ENCODE measurements around the gene ATAD3A. TPM values are rescaled to one million over a fixed set of nuclear protein-coding genes. Genes with fewer than 3 reads are reported as not detected.
"Not testable (repeated sequence)": the region's sequence is repeated elsewhere in the genome, so short reads cannot be mapped to it uniquely, and the experiment has no call there.

The ATAD3A gene
- total and polyA plus RNA-seq, 9 of the 15 experiments (the other 6 are each of a cell fraction or from before 2014, with no cell fraction given): 0.10 to 173 (median 36.7) TPM

DNA sequence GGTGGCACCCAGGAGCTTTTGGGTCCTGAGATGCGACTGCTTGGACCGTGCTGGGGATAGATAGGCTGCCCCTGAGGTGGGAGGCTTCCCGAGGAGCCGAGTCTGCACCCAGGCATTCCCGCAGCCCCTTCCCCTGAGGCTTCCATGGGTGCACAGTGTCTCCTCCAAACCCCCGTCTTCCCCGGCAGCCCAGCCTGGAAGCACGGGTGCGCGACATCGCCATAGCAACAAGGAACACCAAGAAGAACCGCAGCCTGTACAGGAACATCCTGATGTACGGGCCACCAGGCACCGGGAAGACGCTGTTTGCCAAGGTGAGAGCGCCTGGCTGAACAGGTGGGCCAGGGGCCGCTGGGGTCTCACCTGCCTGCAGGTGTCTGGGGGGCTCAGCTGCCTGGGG is 11.7 kb downstream of the ATAD3A start:
- H3K4me3 ChIP-seq; ATAC-seq; H3K4me1 ChIP-seq (replicated peaks in 1 of 2; ENCODE audit: control insufficient read depth in 2 of 2, insufficient read depth in 2 of 2, low read length in 2 of 2); CTCF ChIA-PET (ENCODE audit: low intra/inter-chr PET ratio); H3K9me3 ChIP-seq (replicated peaks; ENCODE audit: control insufficient read depth, insufficient read depth, low read depth, low read length); in situ Hi-C loops (cut with MboI); POLR2A ChIA-PET; intact Hi-C loops (cut with micrococcal nuclease); H3K27me3 ChIP-seq (ENCODE audit: control insufficient read depth in 2 of 2, insufficient read depth in 2 of 2, low read length in 2 of 2); H3K4me2 ChIP-seq (ENCODE audit: insufficient read depth, low read length); H3K79me2 ChIP-seq (ENCODE audit: control insufficient read depth, insufficient read depth, low read length); H3K9ac ChIP-seq (ENCODE audit: insufficient read depth in 1 of 2, low read depth in 2 of 2, low read length in 2 of 2); H4K20me1 ChIP-seq (replicated peaks; ENCODE audit: control insufficient read depth, insufficient read depth, low read length); BruUV-seq (replicated peaks); H3K27ac ChIP-seq (ENCODE audit: extremely low read depth, low read depth, low read length); H2AFZ ChIP-seq (ENCODE audit: low read depth, low read length); FAIRE-seq; H3K9me1 ChIP-seq (ENCODE audit: control insufficient read depth, insufficient read depth, low read length); DNase-seq (ENCODE audit: extremely low read depth in 1 of 4, low spot score in 3 of 4): not testable (repeated sequence)
- peak; percentile 53; the same call in 1 of the 2 replicates for TF ChIP-seq RFX1 (IDR thresholded peaks at IDR 0.05)
- WGBS (ENCODE audit: insufficient coverage, low coverage, missing lambda C conversion rate): over 99% methylated on average over 14 of the region's 17 CpGs
- H3K36me3 ChIP-seq (ENCODE audit: control insufficient read depth, insufficient read depth, low read length): peaks cover 73% of the 10 kb centered on the region; the same call in 2 of the 3 replicates

DNA sequence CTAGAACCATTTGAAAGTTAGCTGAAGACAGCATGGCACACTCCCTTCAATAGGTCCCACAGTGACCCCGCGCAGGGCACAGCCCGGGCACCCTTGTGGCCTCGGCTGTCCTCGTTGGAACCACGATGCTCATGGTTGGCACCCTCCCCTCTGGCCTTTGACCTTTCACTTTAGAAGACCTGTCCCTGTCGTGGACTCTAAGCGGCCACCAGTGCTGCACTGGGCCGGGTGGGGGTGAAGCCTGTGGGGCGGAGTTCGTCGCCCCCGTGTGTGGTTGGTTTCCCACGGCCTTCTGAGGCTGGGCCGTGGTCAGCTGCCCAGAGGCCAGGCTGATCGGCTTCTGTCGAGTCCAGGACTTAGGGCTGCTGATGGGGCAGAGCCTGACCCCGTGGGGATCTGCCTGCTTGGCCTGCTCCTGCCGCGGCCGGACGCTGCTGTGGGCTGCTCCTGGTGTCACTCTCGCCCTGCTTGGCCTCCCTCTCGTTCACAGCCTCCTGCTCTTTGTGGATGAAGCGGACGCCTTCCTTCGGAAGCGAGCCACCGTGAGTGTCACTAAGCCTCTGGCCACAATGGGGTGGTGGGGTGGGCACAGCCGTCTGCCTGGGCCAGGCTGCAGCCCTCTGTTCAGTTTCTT is 12.9 kb downstream of the ATAD3A start:
- H3K9ac ChIP-seq (ENCODE audit: insufficient read depth in 1 of 2, low read depth in 2 of 2, low read length in 2 of 2); H4K20me1 ChIP-seq (replicated peaks; ENCODE audit: control insufficient read depth, insufficient read depth, low read length); FAIRE-seq; H3K4me1 ChIP-seq (replicated peaks in 1 of 2; ENCODE audit: control insufficient read depth in 2 of 2, insufficient read depth in 2 of 2, low read length in 2 of 2); H3K27ac ChIP-seq (ENCODE audit: extremely low read depth, low read depth, low read length); H3K27me3 ChIP-seq (ENCODE audit: control insufficient read depth in 2 of 2, insufficient read depth in 2 of 2, low read length in 2 of 2); in situ Hi-C loops (cut with MboI); H3K9me1 ChIP-seq (ENCODE audit: control insufficient read depth, insufficient read depth, low read length); H2AFZ ChIP-seq (ENCODE audit: low read depth, low read length); BruUV-seq (replicated peaks); H3K79me2 ChIP-seq (ENCODE audit: control insufficient read depth, insufficient read depth, low read length); H3K9me3 ChIP-seq (replicated peaks; ENCODE audit: control insufficient read depth, insufficient read depth, low read depth, low read length); H3K4me3 ChIP-seq; CTCF ChIA-PET (ENCODE audit: low intra/inter-chr PET ratio); DNase-seq (ENCODE audit: extremely low read depth in 1 of 4, low spot score in 3 of 4); H3K4me2 ChIP-seq (ENCODE audit: insufficient read depth, low read length); POLR2A ChIA-PET; ATAC-seq; intact Hi-C loops (cut with micrococcal nuclease): not testable (repeated sequence)
- 95% methylated on average over 24 of the region's 30 CpGs for WGBS (ENCODE audit: insufficient coverage, low coverage, missing lambda C conversion rate)
- peaks cover 80% of the 10 kb centered on the region for H3K36me3 ChIP-seq (ENCODE audit: control insufficient read depth, insufficient read depth, low read length)
- peak; percentile 51 for TF ChIP-seq POLR2G (IDR thresholded peaks at IDR 0.05; ENCODE audit: low read depth, low read length)
- TF ChIP-seq RBFOX2 (IDR thresholded peaks at IDR 0.05; ENCODE audit: low read depth, low read length): peak; percentile 41; the same call in 1 of the 2 replicates

Measured in K562 (cell line).